HepG2 (cell line): Measurements from ENCODE around the gene KMT2B. TPM values are rescaled to one million over a fixed set of nuclear protein-coding genes. Genes with fewer than 3 reads are reported as not detected.
A peak's percentile ranks its signal among the peaks of the same experiment; 100 is the strongest.

Experiments
- ARID3A ChIP-seq: IDR thresholded peaks from 2 replicates; pipeline ENCODE4 v1.6.1; 2012; ENCODE audit warnings: low read depth, low read length, improper control_type of control experiment
- BORCS8-MEF2B ChIP-seq: sonication (generic); formaldehyde crosslinking; IDR thresholded peaks from 2 replicates; pipeline ENCODE4 v1.8.0; 2022; ENCODE audit warnings: mild to moderate bottlenecking, missing genetic modification reagents
- ETV6 ChIP-seq: sonication (generic); formaldehyde crosslinking; conservative IDR thresholded peaks from 2 replicates; pipeline ENCODE4 v1.4.0; 2020; ENCODE audit warnings: missing genetic modification reagents
- GMEB1 ChIP-seq: sonication (generic); formaldehyde crosslinking; IDR thresholded peaks from 2 replicates; pipeline ENCODE4 v1.5.1; 2020; ENCODE audit warnings: missing genetic modification reagents, mild to moderate bottlenecking, borderline replicate concordance
- GTF3A ChIP-seq: sonication (generic); formaldehyde crosslinking; conservative IDR thresholded peaks from 2 replicates; pipeline ENCODE4 v1.4.0; 2020; ENCODE audit warnings: mild to moderate bottlenecking, missing genetic modification reagents
- HMG20A ChIP-seq: IDR thresholded peaks from 2 replicates; pipeline ENCODE4 v1.6.1; 2016; ENCODE audit warnings: borderline replicate concordance
- IRF2 ChIP-seq: IDR thresholded peaks from 2 replicates; pipeline ENCODE4 v1.6.1; 2018; ENCODE audit warnings: missing genetic modification reagents, missing compliant biosample characterization
- JUNB ChIP-seq: sonication (generic); formaldehyde crosslinking; IDR thresholded peaks from 2 replicates; pipeline ENCODE4 v1.8.0; 2022; ENCODE audit warnings: missing genetic modification reagents, mild to moderate bottlenecking, borderline replicate concordance
- KDM6A ChIP-seq: IDR thresholded peaks from 2 replicates; pipeline ENCODE4 v1.6.1; 2016; ENCODE audit warnings: low read depth
- NFKBIZ ChIP-seq: IDR thresholded peaks from 2 replicates; pipeline ENCODE4 v1.6.1; 2018; ENCODE audit warnings: missing genetic modification reagents, missing compliant biosample characterization
- SKI ChIP-seq: fragments of 450-650 bp; IDR thresholded peaks from one replicate; pipeline ENCODE4 v1.6.1; 2018; ENCODE audit warnings: mild to moderate bottlenecking; ENCODE audit not compliant: partially characterized antibody
- SMARCE1 ChIP-seq: fragments of 450-650 bp; IDR thresholded peaks from 2 replicates; pipeline ENCODE4 v1.6.1; 2017; ENCODE audit warnings: borderline replicate concordance
- SYNCRIP ChIP-seq: fragments of 200-400 bp; formaldehyde crosslinking; IDR thresholded peaks from 2 replicates; pipeline ENCODE4 v1.6.1; 2018; ENCODE audit warnings: mild to moderate bottlenecking, low read depth, low read length; ENCODE audit not compliant: insufficient read depth
- TAF15 ChIP-seq: fragments of 200-400 bp; formaldehyde crosslinking; IDR thresholded peaks from one replicate; pipeline ENCODE4 v1.6.1; 2018; ENCODE audit warnings: mild to moderate bottlenecking, low read depth, low read length; ENCODE audit not compliant: poor library complexity, severe bottlenecking
- ZMAT5 ChIP-seq: sonication (generic); formaldehyde crosslinking; IDR thresholded peaks from 2 replicates; pipeline ENCODE4 v1.5.0; 2020; ENCODE audit warnings: mild to moderate bottlenecking, low read depth, missing genetic modification reagents, borderline replicate concordance
- ZNF333 ChIP-seq: sonication (generic); formaldehyde crosslinking; IDR thresholded peaks from 2 replicates; pipeline ENCODE4 v1.4.0; 2020; ENCODE audit warnings: mild to moderate bottlenecking, missing genetic modification reagents, borderline replicate concordance
- ZNF33B ChIP-seq: sonication (generic); formaldehyde crosslinking; IDR thresholded peaks from 2 replicates; pipeline ENCODE4 v1.5.1; 2020; ENCODE audit warnings: mild to moderate bottlenecking, missing genetic modification reagents
- ZNF766 ChIP-seq: sonication (generic); formaldehyde crosslinking; IDR thresholded peaks from 2 replicates; pipeline ENCODE4 v1.5.0; 2020; ENCODE audit warnings: missing genetic modification reagents, borderline replicate concordance
- ZNF768 ChIP-seq: sonication (generic); formaldehyde crosslinking; IDR thresholded peaks from 2 replicates; pipeline ENCODE4 v1.4.0; 2020; ENCODE audit warnings: missing genetic modification reagents
- polyA plus RNA-seq, 8 experiments: library from polyadenylated mRNA; depleted of rRNA in 3 of 8; stranded (reverse) in 7 of 8; unstranded in 1 of 8; fragments of >200 nt; fragmentation: Illumina TruSeq in 4 of 8; extraction: Trizol in 4 of 8; gene quantifications; 2 replicates each; pipeline versions ENCODE4 v1.2.1 to v1.2.3, GENCODE V29; 2011 to 2016; ENCODE audit warnings: low read depth in 4 of 8, missing spikeins in 1 of 8, mixed read lengths in 1 of 8; ENCODE audit not compliant: insufficient read depth in 1 of 8
- total RNA-seq, 5 experiments: library from RNA; depleted of rRNA; stranded (reverse); fragments of >200 nt; fragmentation: Illumina TruSeq; extraction: Trizol; gene quantifications; 2 replicates each; pipeline ENCODE4 v1.2.3, GENCODE V29; 2016; ENCODE audit warnings: low read depth in 1 of 5
- TF ChIP-seq, protein P1 (sequence below): sonication (generic); formaldehyde crosslinking; IDR thresholded peaks from 2 replicates; pipeline ENCODE4 v1.4.0; 2020; ENCODE audit warnings: mild to moderate bottlenecking, missing genetic modification reagents, borderline replicate concordance
- TF ChIP-seq, protein P2 (sequence below): sonication (generic); formaldehyde crosslinking; IDR thresholded peaks from 2 replicates; pipeline ENCODE4 v1.4.0; 2020; ENCODE audit warnings: missing genetic modification reagents

KMT2B gene
- total and polyA plus RNA-seq, 2 of the 13 experiments (the other 11 are each of a cell fraction or from before 2014, with no cell fraction given), result 6.2 to 16.9 TPM

DNA sequence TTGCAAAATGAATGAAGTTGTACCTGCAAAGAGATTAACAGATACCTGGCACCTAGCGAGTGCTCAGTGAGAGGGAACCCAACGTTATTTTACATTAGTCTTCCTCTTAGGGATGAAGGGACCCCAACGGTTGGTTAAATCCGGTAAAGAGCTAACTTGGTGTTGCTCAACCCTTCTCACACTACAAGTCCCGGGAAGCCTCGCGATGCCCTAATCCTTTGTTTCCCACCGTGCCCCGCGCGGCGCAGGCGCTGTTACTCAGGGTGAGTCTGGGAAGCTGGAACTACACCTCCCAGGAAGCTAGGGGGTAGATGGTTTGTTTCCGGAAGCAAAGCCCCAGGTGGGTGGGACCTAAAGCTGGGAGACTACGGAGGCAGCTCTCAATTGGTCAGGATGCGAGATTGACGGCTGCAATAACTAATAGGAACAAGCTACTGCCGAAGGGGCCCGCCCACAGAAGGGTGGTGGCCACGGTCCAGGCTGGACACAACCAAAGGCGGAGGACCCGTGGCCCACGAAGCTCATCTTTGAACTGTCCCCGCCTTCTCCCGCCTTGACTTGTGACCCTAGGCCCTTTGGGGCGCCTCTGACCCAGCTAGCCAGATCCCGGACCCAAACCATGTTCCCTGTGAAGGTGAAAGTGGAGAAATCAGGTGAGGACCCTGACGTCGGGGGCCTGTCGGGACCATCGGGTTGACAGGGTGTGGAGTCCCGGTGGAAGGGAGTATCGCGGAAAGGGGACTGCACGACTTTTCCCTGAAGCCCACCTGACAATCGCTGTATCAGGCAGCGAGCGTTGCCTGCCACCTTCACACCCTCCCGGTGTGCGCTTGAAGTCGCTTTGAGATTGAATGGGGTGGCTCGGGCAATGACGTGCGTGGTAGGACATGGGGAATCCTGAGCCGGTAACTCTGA lies 30.6 kb downstream of the KMT2B start, which contains the start of gene LIN37 (continued):
- TF ChIP-seq SKI, result peak; percentile 11
- TF ChIP-seq ZNF33B, result peak; percentile 32; the same call in 1 of the 2 replicates
- TF ChIP-seq JUNB (CRISPR knock-in tag), result no peak
- no peak for TF ChIP-seq SMARCE1
- TF ChIP-seq HMG20A (CRISPR knock-in tag), result no peak
- no peak for TF ChIP-seq ZMAT5 (CRISPR knock-in tag)
- TF ChIP-seq, protein P1, sequence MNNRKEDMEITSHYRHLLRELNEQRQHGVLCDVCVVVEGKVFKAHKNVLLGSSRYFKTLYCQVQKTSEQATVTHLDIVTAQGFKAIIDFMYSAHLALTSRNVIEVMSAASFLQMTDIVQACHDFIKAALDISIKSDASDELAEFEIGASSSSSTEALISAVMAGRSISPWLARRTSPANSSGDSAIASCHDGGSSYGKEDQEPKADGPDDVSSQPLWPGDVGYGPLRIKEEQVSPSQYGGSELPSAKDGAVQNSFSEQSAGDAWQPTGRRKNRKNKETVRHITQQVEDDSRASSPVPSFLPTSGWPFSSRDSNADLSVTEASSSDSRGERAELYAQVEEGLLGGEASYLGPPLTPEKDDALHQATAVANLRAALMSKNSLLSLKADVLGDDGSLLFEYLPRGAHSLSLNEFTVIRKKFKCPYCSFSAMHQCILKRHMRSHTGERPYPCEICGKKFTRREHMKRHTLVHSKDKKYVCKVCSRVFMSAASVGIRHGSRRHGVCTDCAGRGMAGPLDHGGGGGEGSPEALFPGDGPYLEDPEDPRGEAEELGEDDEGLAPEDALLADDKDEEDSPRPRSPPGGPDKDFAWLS (CRISPR knock-in tag), result no peak
- TF ChIP-seq, protein P2, sequence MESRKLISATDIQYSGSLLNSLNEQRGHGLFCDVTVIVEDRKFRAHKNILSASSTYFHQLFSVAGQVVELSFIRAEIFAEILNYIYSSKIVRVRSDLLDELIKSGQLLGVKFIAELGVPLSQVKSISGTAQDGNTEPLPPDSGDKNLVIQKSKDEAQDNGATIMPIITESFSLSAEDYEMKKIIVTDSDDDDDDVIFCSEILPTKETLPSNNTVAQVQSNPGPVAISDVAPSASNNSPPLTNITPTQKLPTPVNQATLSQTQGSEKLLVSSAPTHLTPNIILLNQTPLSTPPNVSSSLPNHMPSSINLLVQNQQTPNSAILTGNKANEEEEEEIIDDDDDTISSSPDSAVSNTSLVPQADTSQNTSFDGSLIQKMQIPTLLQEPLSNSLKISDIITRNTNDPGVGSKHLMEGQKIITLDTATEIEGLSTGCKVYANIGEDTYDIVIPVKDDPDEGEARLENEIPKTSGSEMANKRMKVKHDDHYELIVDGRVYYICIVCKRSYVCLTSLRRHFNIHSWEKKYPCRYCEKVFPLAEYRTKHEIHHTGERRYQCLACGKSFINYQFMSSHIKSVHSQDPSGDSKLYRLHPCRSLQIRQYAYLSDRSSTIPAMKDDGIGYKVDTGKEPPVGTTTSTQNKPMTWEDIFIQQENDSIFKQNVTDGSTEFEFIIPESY (CRISPR knock-in tag), result no peak
- TF ChIP-seq ZNF768 (CRISPR knock-in tag), result peak; percentile 10; the same call in 1 of the 2 replicates
- TF ChIP-seq IRF2, result peak; percentile 96
- TF ChIP-seq SYNCRIP, result no peak
- TF ChIP-seq GTF3A (CRISPR knock-in tag), result no peak
- no peak for TF ChIP-seq ZNF766 (CRISPR knock-in tag)
- TF ChIP-seq KDM6A, result 0 out of 2 replicates have a peak, but pooled peaks have one; percentile 20
- TF ChIP-seq ARID3A, result no peak
- TF ChIP-seq BORCS8-MEF2B (CRISPR knock-in tag), result peak; percentile 74
- TF ChIP-seq NFKBIZ, result no peak
- TF ChIP-seq GMEB1 (CRISPR knock-in tag), result peak; percentile 85
- TF ChIP-seq ZNF333 (CRISPR knock-in tag), result no peak
- no peak for TF ChIP-seq ETV6 (CRISPR knock-in tag)
- TF ChIP-seq TAF15, result no peak
